Measurements from ENCODE around the gene USP38. TPM values are rescaled to one million over a fixed set of nuclear protein-coding genes. Genes with fewer than 3 reads are reported as not detected.
"Not testable (repeated sequence)": the region's sequence is repeated elsewhere in the genome, so short reads cannot be mapped to it uniquely, and the experiment has no call there.

The USP38 gene
- total RNA-seq, 1 experiment from 2014 or later: 18.7 TPM

DNA sequence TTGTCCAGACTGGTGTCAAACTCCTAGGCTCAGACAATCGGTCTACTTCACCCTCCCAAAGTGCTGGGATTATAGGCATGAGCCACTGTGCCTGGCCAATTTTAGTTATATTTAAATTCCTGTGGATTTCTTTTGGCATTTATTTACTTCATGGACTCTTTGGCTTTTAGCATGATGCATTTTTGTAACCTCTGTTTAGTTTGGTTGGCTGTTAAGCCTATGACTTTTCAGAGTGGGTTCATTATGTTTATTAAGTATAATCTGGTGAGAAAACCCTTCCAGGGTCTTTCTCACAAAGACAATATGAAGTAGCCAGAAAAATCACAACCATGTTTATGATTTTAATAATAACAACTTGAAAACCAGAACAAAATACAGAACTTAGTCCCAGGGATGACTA, 49.4 kb downstream of the USP38 start:
- no peak for DNase-seq (ENCODE audit: low read depth in 1 of 2, low spot score in 2 of 2)
- Histone ChIP-seq H3K27ac (no peak overlapping the region), H3K36me3 (no peaks in the 10 kb centered on the region), H3K4me3 (no peak overlapping the region), H3K9me3 (replicated peaks) (no peaks in the 10 kb centered on the region), H3K4me1 (replicated peaks) (no peaks in the 10 kb centered on the region), H3K27me3 (replicated peaks) (no peaks in the 10 kb centered on the region)

DNA sequence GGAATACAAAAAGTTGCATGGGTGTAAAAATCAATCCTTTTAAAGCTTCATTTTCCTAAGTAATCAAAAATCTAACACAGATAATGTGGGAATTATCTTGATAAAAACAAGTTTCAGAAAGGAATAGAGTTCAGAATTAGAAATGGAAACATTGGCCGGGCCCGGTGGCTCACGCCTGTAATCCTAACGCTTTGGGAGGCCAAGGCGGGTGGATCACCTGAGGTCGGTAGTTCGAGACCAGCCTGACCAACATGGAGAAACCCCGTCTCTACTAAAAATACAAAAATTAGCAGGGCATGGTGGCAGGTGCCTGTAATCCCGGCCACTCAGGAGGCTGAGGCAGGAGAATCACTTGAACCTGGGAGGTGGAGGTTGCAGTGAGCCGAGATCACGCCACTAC, 52.5 kb downstream of the USP38 start:
- not testable (repeated sequence) for H3K9me3 ChIP-seq (replicated peaks)

GRCh38 chr4:143240939-143241679, 56.4 kb downstream of the USP38 start:
- DNase-seq (ENCODE audit: low read depth in 1 of 2, low spot score in 2 of 2): no peak
- Histone ChIP-seq H3K36me3 (no peaks in the 10 kb centered on the region), H3K27me3 (replicated peaks) (no peaks in the 10 kb centered on the region), H3K9me3 (replicated peaks) (no peaks in the 10 kb centered on the region), H3K27ac (no peak overlapping the region), H3K4me1 (replicated peaks) (no peaks in the 10 kb centered on the region), H3K4me3 (no peak overlapping the region)

More for the DNA sequence above, 52.5 kb downstream of the USP38 start:
- not testable (repeated sequence) for DNase-seq (ENCODE audit: low read depth in 1 of 2, low spot score in 2 of 2); H3K36me3 ChIP-seq; H3K4me1 ChIP-seq (replicated peaks); H3K27me3 ChIP-seq (replicated peaks); H3K4me3 ChIP-seq; H3K27ac ChIP-seq

DNA sequence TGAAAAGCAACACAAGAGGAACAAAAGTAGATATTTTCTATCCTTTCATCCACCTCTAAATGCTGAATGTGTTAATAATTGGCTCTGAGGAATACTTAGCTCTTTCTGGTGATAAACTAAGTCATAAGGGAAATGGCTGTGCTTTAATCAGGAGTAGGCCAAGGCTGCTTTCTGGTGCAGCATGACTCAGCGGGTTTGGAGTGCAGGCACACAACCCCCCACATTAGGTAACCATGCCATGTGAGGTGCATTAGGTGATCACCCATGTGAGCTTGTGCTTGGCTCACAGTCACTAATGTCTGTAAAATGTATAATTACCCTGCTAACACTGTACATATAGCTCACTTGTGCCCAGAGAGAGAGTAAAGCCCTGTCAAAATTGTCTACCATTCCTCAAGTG, 57.2 kb downstream of the USP38 start:
- no peaks in the 10 kb centered on the region for H3K27me3 ChIP-seq (replicated peaks)
- no peaks in the 10 kb centered on the region for H3K36me3 ChIP-seq
- no peaks in the 10 kb centered on the region for H3K9me3 ChIP-seq (replicated peaks)
- H3K4me3 ChIP-seq: no peak overlapping the region
- H3K27ac ChIP-seq: no peak overlapping the region
- H3K4me1 ChIP-seq (replicated peaks): no peaks in the 10 kb centered on the region
- no peak for DNase-seq (ENCODE audit: low read depth in 1 of 2, low spot score in 2 of 2)

- Histone ChIP-seq H3K9me3 (replicated peaks) (no peaks in the 10 kb centered on the region), H3K27me3 (replicated peaks) (no peaks in the 10 kb centered on the region), H3K36me3 (no peaks in the 10 kb centered on the region), H3K27ac (no peak overlapping the region), H3K4me1 (replicated peaks) (no peaks in the 10 kb centered on the region), H3K4me3 (no peak overlapping the region)
- no peak for DNase-seq (ENCODE audit: low read depth in 1 of 2, low spot score in 2 of 2)
These were observed 58.3 kb downstream of the USP38 start for GRCh38 chr4:143243041-143243440.

- Histone ChIP-seq H3K9me3 (replicated peaks) (no peaks in the 10 kb centered on the region), H3K27ac (no peak overlapping the region), H3K27me3 (replicated peaks) (no peaks in the 10 kb centered on the region), H3K4me3 (no peak overlapping the region), H3K36me3 (no peaks in the 10 kb centered on the region), H3K4me1 (replicated peaks) (no peaks in the 10 kb centered on the region)
- no peak for DNase-seq (ENCODE audit: low read depth in 1 of 2, low spot score in 2 of 2)
These were observed 62.3 kb downstream of the USP38 start for GRCh38 chr4:143246977-143247376.

DNA sequence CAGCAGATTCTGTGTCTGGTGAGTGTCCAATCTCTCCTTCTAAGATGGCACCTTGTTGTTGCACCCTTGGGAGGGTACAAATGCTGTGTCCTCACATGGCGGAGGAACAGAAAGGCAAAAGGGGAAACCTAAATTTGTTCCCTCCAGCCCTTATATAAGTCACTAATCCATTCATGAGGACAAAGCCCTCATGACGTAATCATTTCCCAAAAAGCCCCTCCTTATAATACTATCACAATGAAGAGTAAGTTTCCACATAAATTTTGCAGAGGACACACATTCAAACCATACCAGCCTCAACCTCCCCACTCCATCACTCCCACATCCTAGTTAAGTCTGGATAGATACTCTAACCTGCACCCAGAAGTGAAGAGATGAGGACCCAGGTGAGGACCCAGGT, 63.1 kb downstream of the USP38 start:
- no peaks in the 10 kb centered on the region for H3K9me3 ChIP-seq (replicated peaks)
- no peaks in the 10 kb centered on the region for H3K36me3 ChIP-seq
- H3K4me3 ChIP-seq: no peak overlapping the region
- H3K27ac ChIP-seq: no peak overlapping the region
- no peak for DNase-seq (ENCODE audit: low read depth in 1 of 2, low spot score in 2 of 2)
- no peaks in the 10 kb centered on the region for H3K27me3 ChIP-seq (replicated peaks)
- no peaks in the 10 kb centered on the region for H3K4me1 ChIP-seq (replicated peaks)

- H3K27ac ChIP-seq: no peak overlapping the region
- DNase-seq (ENCODE audit: low read depth in 1 of 2, low spot score in 2 of 2): no peak
- H3K4me3 ChIP-seq: no peak overlapping the region
- H3K9me3 ChIP-seq (replicated peaks): no peaks in the 10 kb centered on the region
- no peaks in the 10 kb centered on the region for H3K27me3 ChIP-seq (replicated peaks)
- no peaks in the 10 kb centered on the region for H3K36me3 ChIP-seq
- no peaks in the 10 kb centered on the region for H3K4me1 ChIP-seq (replicated peaks)
These were observed 64.1 kb downstream of the USP38 start for GRCh38 chr4:143248827-143249226.

- no peaks in the 10 kb centered on the region for H3K27me3 ChIP-seq (replicated peaks)
- H3K9me3 ChIP-seq (replicated peaks): no peaks in the 10 kb centered on the region
- H3K4me1 ChIP-seq (replicated peaks): no peaks in the 10 kb centered on the region
- no peak for DNase-seq (ENCODE audit: low read depth in 1 of 2, low spot score in 2 of 2)
- H3K36me3 ChIP-seq: no peaks in the 10 kb centered on the region
- no peak overlapping the region for H3K4me3 ChIP-seq
- H3K27ac ChIP-seq: no peak overlapping the region
These were observed 65.9 kb downstream of the USP38 start for GRCh38 chr4:143250617-143251016.

DNA sequence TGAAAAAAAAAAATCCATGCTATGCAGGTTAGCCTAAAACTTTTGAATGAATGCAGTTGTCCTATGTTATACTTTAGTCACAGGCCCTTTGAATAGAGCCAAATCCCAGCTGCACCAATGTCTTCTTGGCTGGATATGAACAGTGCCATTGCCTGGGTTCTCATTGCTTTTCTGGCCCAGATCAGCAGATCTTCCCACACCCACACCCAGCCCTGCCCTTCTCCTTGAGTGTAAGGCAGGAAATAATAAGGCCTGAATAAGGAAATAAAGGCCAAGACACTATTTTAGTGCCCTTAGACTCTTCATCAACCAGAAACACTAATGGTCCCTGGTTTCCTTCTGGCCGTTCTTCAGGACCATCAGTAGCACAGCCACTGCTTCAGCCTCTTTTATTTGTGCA, 66.6 kb downstream of the USP38 start:
- no peak for DNase-seq (ENCODE audit: low read depth in 1 of 2, low spot score in 2 of 2)
- Histone ChIP-seq H3K27ac (no peak overlapping the region), H3K36me3 (no peaks in the 10 kb centered on the region), H3K4me3 (no peak overlapping the region), H3K9me3 (replicated peaks) (no peaks in the 10 kb centered on the region), H3K27me3 (replicated peaks) (no peaks in the 10 kb centered on the region), H3K4me1 (replicated peaks) (no peaks in the 10 kb centered on the region)

GRCh38 chr4:143251779-143252178, 67.1 kb downstream of the USP38 start:
- no peaks in the 10 kb centered on the region for H3K9me3 ChIP-seq (replicated peaks)
- no peaks in the 10 kb centered on the region for H3K4me1 ChIP-seq (replicated peaks)
- H3K36me3 ChIP-seq: no peaks in the 10 kb centered on the region
- DNase-seq (ENCODE audit: low read depth in 1 of 2, low spot score in 2 of 2): no peak
- no peaks in the 10 kb centered on the region for H3K27me3 ChIP-seq (replicated peaks)
- H3K4me3 ChIP-seq: no peak overlapping the region
- no peak overlapping the region for H3K27ac ChIP-seq

DNA sequence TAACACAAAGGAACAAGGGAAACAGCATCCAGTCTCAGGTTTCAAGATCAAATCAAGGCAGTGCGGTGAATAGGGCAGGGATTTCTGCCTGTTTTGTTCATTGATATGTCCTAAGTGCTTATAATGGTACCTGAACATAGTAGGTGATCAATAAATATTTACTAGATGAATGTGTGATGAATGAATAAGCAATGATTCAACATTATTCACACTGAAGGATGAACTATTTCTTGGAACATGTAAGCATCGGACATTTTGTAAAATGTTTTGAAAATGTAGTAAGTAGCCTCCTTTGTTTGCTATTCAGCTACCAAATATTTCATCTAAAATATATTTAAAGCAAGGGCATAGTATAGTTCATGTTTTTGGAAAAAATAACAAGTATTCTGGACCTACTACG, 67.8 kb downstream of the USP38 start:
- H3K36me3 ChIP-seq: no peaks in the 10 kb centered on the region
- no peaks in the 10 kb centered on the region for H3K27me3 ChIP-seq (replicated peaks)
- H3K4me1 ChIP-seq (replicated peaks): no peaks in the 10 kb centered on the region
- no peak for DNase-seq (ENCODE audit: low read depth in 1 of 2, low spot score in 2 of 2)
- H3K9me3 ChIP-seq (replicated peaks): no peaks in the 10 kb centered on the region
- no peak overlapping the region for H3K4me3 ChIP-seq
- no peak overlapping the region for H3K27ac ChIP-seq

DNA sequence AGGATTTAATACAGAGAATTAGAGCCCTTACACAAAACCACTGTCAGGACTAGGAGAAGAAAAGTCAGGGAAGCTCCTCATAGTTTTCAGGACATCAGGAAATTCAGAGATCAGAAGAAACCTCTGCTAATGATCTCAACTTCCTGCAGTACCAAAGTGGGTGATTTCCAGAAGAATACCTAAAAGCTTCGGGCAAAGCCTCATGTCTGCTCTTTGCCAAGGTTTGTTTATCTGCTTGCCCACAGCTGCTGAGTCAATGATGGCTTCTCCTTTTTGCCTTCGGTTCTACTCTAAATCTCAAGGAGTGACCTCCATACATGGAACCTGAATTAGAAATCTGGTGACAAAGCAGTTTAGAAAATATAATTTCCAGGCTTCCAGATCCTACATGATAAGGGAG, 68.4 kb downstream of the USP38 start:
- DNase-seq (ENCODE audit: low read depth in 1 of 2, low spot score in 2 of 2): no peak
- no peaks in the 10 kb centered on the region for H3K9me3 ChIP-seq (replicated peaks)
- H3K27ac ChIP-seq: no peak overlapping the region
- H3K36me3 ChIP-seq: no peaks in the 10 kb centered on the region
- no peaks in the 10 kb centered on the region for H3K4me1 ChIP-seq (replicated peaks)
- no peak overlapping the region for H3K4me3 ChIP-seq
- H3K27me3 ChIP-seq (replicated peaks): no peaks in the 10 kb centered on the region

- DNase-seq (ENCODE audit: low read depth in 1 of 2, low spot score in 2 of 2): no peak
- H3K4me1 ChIP-seq (replicated peaks): no peaks in the 10 kb centered on the region
- no peaks in the 10 kb centered on the region for H3K27me3 ChIP-seq (replicated peaks)
- no peaks in the 10 kb centered on the region for H3K36me3 ChIP-seq
- no peak overlapping the region for H3K4me3 ChIP-seq
- no peak overlapping the region for H3K27ac ChIP-seq
- H3K9me3 ChIP-seq (replicated peaks): no peaks in the 10 kb centered on the region
These were observed 69.9 kb downstream of the USP38 start for GRCh38 chr4:143254491-143255226.

All from SJSA1 (cell line).